PFSK-1 (cell line): ENCODE results near the gene ATP10D. TPM values are rescaled to one million over a fixed set of nuclear protein-coding genes. Genes with fewer than 3 reads are reported as not detected.
A peak's percentile ranks its signal among the peaks of the same experiment; 100 is the strongest.

Experiments used
- FOXP2 ChIP-seq: optimal IDR thresholded peaks from 2 replicates; pipeline ENCODE3; 2011; ENCODE audit warnings: borderline replicate concordance, control low read depth, inconsistent platforms; ENCODE audit not compliant: insufficient read depth; ENCODE audit errors: extremely low read length, extremely low read depth
- POLR2AphosphoS5 ChIP-seq: IDR thresholded peaks from 2 replicates; pipeline ENCODE4 v1.6.1; 2012; ENCODE audit warnings: low read depth, mild to moderate bottlenecking, control low read depth, low read length, moderate library complexity
- REST ChIP-seq, 2 experiments: IDR thresholded peaks; 2 replicates each; pipeline versions ENCODE4 v1.6.1 to v1.8.0; 2011 to 2012; ENCODE audit warnings: low read depth in 2 of 2, low read length in 2 of 2, control low read depth in 1 of 2, inconsistent platforms in 1 of 2, mild to moderate bottlenecking in 1 of 2, moderate library complexity in 1 of 2; ENCODE audit not compliant: insufficient read depth in 1 of 2
- SIN3A ChIP-seq: IDR thresholded peaks from 2 replicates; pipeline ENCODE4 v1.6.1; 2012; ENCODE audit warnings: mild to moderate bottlenecking, low read length, moderate library complexity, borderline replicate concordance; ENCODE audit not compliant: insufficient read depth
- TAF1 ChIP-seq: IDR thresholded peaks from 2 replicates; pipeline ENCODE4 v1.6.1; 2012; ENCODE audit warnings: low read length, control low read depth, borderline replicate concordance; ENCODE audit not compliant: insufficient read depth
- polyA plus RNA-seq: library from polyadenylated mRNA; unstranded; fragments of >200 nt; gene quantifications from one replicate; pipeline ENCODE4 v1.2.1, GENCODE V29; 2012; ENCODE audit warnings: low read depth, missing spikeins; ENCODE audit not compliant: insufficient read length

Gene ATP10D
- 0.31 TPM for polyA plus RNA-seq

- TF ChIP-seq FOXP2 (peak; percentile 21), TAF1 (no peak)
These were observed at the start of gene ATP10D for GRCh38 chr4:47485047-47485692. Gene ATP10D, plus strand, starts transcription at chr4:47485275. Its CDS starts 27,266 bp downstream, at chr4:47512541.

GRCh38 chr4:47442980-47443379, 42.1 kb upstream of the ATP10D start:
- TF ChIP-seq SIN3A (no peak), REST (IDR thresholded peaks at IDR 0.05; ENCODE audit: insufficient read depth in 1 of 2, low read depth in 2 of 2, low read length in 2 of 2) (no peak), FOXP2 (no peak), POLR2AphosphoS5 (no peak), TAF1 (no peak)

GRCh38 chr4:47444031-47444430, 41.0 kb upstream of the ATP10D start:
- TF ChIP-seq SIN3A (no peak), REST (IDR thresholded peaks at IDR 0.05; ENCODE audit: insufficient read depth in 1 of 2, low read depth in 2 of 2, low read length in 2 of 2) (no peak), FOXP2 (no peak), POLR2AphosphoS5 (no peak), TAF1 (no peak)

GRCh38 chr4:47451657-47452056, 33.4 kb upstream of the ATP10D start:
- TF ChIP-seq SIN3A (no peak), POLR2AphosphoS5 (no peak), TAF1 (no peak), REST (IDR thresholded peaks at IDR 0.05; ENCODE audit: insufficient read depth in 1 of 2, low read depth in 2 of 2, low read length in 2 of 2) (no peak), FOXP2 (no peak)

- TF ChIP-seq POLR2AphosphoS5 (no peak), TAF1 (no peak), SIN3A (no peak), FOXP2 (no peak)
These were observed 22.3 kb upstream of the ATP10D start for GRCh38 chr4:47462799-47463234.

GRCh38 chr4:47463235-47463956, 21.7 kb upstream of the ATP10D start, which contains the start of gene COMMD8:
Gene COMMD8, minus strand, starts transcription at chr4:47463702. Its CDS starts 51 bp downstream, at chr4:47463651.
- no peak for TF ChIP-seq FOXP2
- TF ChIP-seq REST (IDR thresholded peaks at IDR 0.05; ENCODE audit: insufficient read depth in 1 of 2, low read depth in 2 of 2, low read length in 2 of 2), result no peak
- no peak for TF ChIP-seq TAF1
- peak; percentile 64 for TF ChIP-seq POLR2AphosphoS5
- 0 out of 2 replicates have a peak, but pooled peaks have one; percentile 16 for TF ChIP-seq SIN3A
